ENCODE results near the gene MVK.

GRCh38 chr12:109621901-109622364 is 48.3 kb downstream of the MVK start:
- TF ChIP-seq POLR2AphosphoS5 (IDR thresholded peaks at IDR 0.05) (no peak), POLR2A (IDR thresholded peaks at IDR 0.05) (no peak)

Measured in stomach (tissue), 4 donors.